Natural killer cell (primary cell): ENCODE results near the gene AKNAD1. TPM values are rescaled to one million over a fixed set of nuclear protein-coding genes. Genes with fewer than 3 reads are reported as not detected.

Experiments used
- ATAC-seq, 3 donors: fragments of 150-1000 bp in 2 of 3; fragments of 200-7000 bp in 1 of 3; cut with Tn5 transposase; 1 replicate in 1 of 3; 2 replicates in 2 of 3; pipeline ENCODE4 v1.10.0; 2021; ENCODE audit warnings: mild to moderate bottlenecking in 2 of 3, moderate library complexity in 2 of 3
- DNase-seq, 2 donors: peaks; one replicate each; pipeline versions ENCODE4 v3.0.0 to v3.0.0-alpha.2; 2013 to 2021; ENCODE audit warnings: mixed read lengths in 1 of 2
- H3K27ac ChIP-seq: one replicate; pipeline ENCODE4 v1.5.1; 2013; ENCODE audit warnings: mild to moderate bottlenecking, low read length
- H3K27me3 ChIP-seq: one replicate; pipeline ENCODE4 v1.6.1; 2013; ENCODE audit warnings: low read length; ENCODE audit not compliant: control insufficient read depth, insufficient read depth
- H3K36me3 ChIP-seq: one replicate; pipeline ENCODE4 v1.6.1; 2013; ENCODE audit warnings: low read length; ENCODE audit not compliant: control insufficient read depth, insufficient read depth
- H3K4me1 ChIP-seq: one replicate; pipeline ENCODE4 v1.6.1; 2013; ENCODE audit warnings: low read length; ENCODE audit not compliant: control insufficient read depth, insufficient read depth
- H3K4me3 ChIP-seq: one replicate; pipeline ENCODE4 v1.5.1; 2013; ENCODE audit warnings: low read length
- H3K9me3 ChIP-seq: one replicate; pipeline ENCODE4 v1.6.1; 2013; ENCODE audit warnings: low read length; ENCODE audit not compliant: control insufficient read depth, insufficient read depth
- H3K27ac Mint-ChIP-seq, 2 donors: one replicate each; pipeline ENCODE4 v1.8.0; 2022; ENCODE audit warnings: mild to moderate bottlenecking in 2 of 2, mixed read lengths in 2 of 2, moderate library complexity in 1 of 2
- H3K27me3 Mint-ChIP-seq, 2 donors: one replicate each; pipeline ENCODE4 v1.8.0; 2022; ENCODE audit warnings: low read depth in 2 of 2, mixed read lengths in 2 of 2
- H3K36me3 Mint-ChIP-seq: one replicate; pipeline ENCODE4 v1.8.0; 2022; ENCODE audit warnings: mixed read lengths
- H3K4me1 Mint-ChIP-seq, 2 donors: one replicate each; pipeline ENCODE4 v1.8.0; 2022; ENCODE audit warnings: mixed read lengths in 2 of 2
- H3K4me3 Mint-ChIP-seq: one replicate; pipeline ENCODE4 v1.8.0; 2022; ENCODE audit warnings: mild to moderate bottlenecking, moderate library complexity, mixed read lengths
- H3K9me3 Mint-ChIP-seq, 2 donors: one replicate each; pipeline ENCODE4 v1.8.0; 2022; ENCODE audit warnings: mixed read lengths in 2 of 2
- CTCF ChIP-seq: fragments of 200-600 bp; IDR thresholded peaks from one replicate; pipeline ENCODE4 v1.8.0; 2022; ENCODE audit warnings: antibody characterized with exemption
- whole genome bisulfite sequencing: methylation state at CpG from one replicate; pipeline ENCODE4 v1.1.7; 2013; ENCODE audit warnings: missing lambda C conversion rate; ENCODE audit not compliant: insufficient coverage; 5-methylcytosine and 5-hydroxymethylcytosine counted together
- intact Hi-C: fragments of 100-400 bp; cut with micrococcal nuclease; formaldehyde crosslinking; loops from one replicate; pipeline ENCODE4 v1.14.2; 2022
- total RNA-seq, 4 donors: library from RNA; stranded (reverse); fragments of 120-200 nt in 1 of 4; gene quantifications; one replicate each; pipeline versions ENCODE4 v1.2.3 to v1.2.4, GENCODE V29; 2013 to 2022

Gene AKNAD1
- total RNA-seq, 3 donors from 2014 or later (not counting 1 experiment from before 2014, with no cell fraction given): not detected

- Mint-ChIP-seq H3K9me3 (no peaks in the 10 kb centered on the region), H3K4me1 (peaks cover 0 to 4% of the 10 kb centered on the region in 2 donors), H3K27me3 (peaks cover 0 to 5% of the 10 kb centered on the region in 2 donors), H3K4me3 (no peak overlapping the region), H3K36me3 (no peaks in the 10 kb centered on the region), H3K27ac (no peak overlapping the region)
- intact Hi-C loops: no loop called here
- no peak for TF ChIP-seq CTCF
- Histone ChIP-seq H3K27ac (no peak overlapping the region), H3K9me3 (no peaks in the 10 kb centered on the region), H3K27me3 (no peaks in the 10 kb centered on the region), H3K36me3 (peaks cover 15% of the 10 kb centered on the region), H3K4me3 (no peak overlapping the region), H3K4me1 (no peaks in the 10 kb centered on the region)
- 95% methylated on average over 4 of the region's 4 CpGs for WGBS
- DNase-seq (no peak), ATAC-seq (no peak)
Observed at GRCh38 chr1:108814343-108815125, 42.4 kb downstream of the AKNAD1 start.

GRCh38 chr1:108813326-108813725, 43.6 kb downstream of the AKNAD1 start:
- Mint-ChIP-seq H3K36me3 (peaks cover 4% of the 10 kb centered on the region), H3K9me3 (no peaks in the 10 kb centered on the region), H3K4me3 (no peak overlapping the region), H3K27me3 (peaks cover 0 to 2% of the 10 kb centered on the region in 2 donors), H3K4me1 (peaks cover 0 to 4% of the 10 kb centered on the region in 2 donors), H3K27ac (no peak overlapping the region)
- Histone ChIP-seq H3K4me3 (no peak overlapping the region), H3K27ac (no peak overlapping the region), H3K9me3 (no peaks in the 10 kb centered on the region), H3K4me1 (no peaks in the 10 kb centered on the region), H3K36me3 (peaks cover 25% of the 10 kb centered on the region), H3K27me3 (no peaks in the 10 kb centered on the region)
- no peak for DNase-seq
- TF ChIP-seq CTCF: no peak
- intact Hi-C loops: no loop called here
- 100% methylated on average over 2 of the region's 2 CpGs for WGBS
- no peak for ATAC-seq

GRCh38 chr1:108811611-108812010, 45.3 kb downstream of the AKNAD1 start:
- no peak overlapping the region for H3K27ac ChIP-seq
- peaks cover 0 to 4% of the 10 kb centered on the region in 2 donors for H3K4me1 Mint-ChIP-seq
- intact Hi-C loops: no loop called here
- H3K4me1 ChIP-seq: no peaks in the 10 kb centered on the region
- no peak overlapping the region for H3K27ac Mint-ChIP-seq
- ATAC-seq (no peak), DNase-seq (no peak)
- H3K36me3 ChIP-seq: peaks cover 37% of the 10 kb centered on the region
- no peaks in the 10 kb centered on the region for H3K27me3 ChIP-seq
- H3K9me3 ChIP-seq: no peaks in the 10 kb centered on the region
- H3K4me3 ChIP-seq: no peak overlapping the region
- 100% methylated on average over 2 of the region's 3 CpGs for WGBS
- no peak for TF ChIP-seq CTCF
- peaks cover 0 to 2% of the 10 kb centered on the region in 2 donors for H3K27me3 Mint-ChIP-seq
- H3K4me3 Mint-ChIP-seq: no peak overlapping the region
- H3K9me3 Mint-ChIP-seq: no peaks in the 10 kb centered on the region
- H3K36me3 Mint-ChIP-seq: peaks cover 8% of the 10 kb centered on the region

- no peak overlapping the region for H3K27ac Mint-ChIP-seq
- DNase-seq: no peak
- no peaks in the 10 kb centered on the region for H3K27me3 ChIP-seq
- H3K27ac ChIP-seq: no peak overlapping the region
- no peak for TF ChIP-seq CTCF
- no peak overlapping the region for H3K4me3 Mint-ChIP-seq
- no peaks in the 10 kb centered on the region for H3K27me3 Mint-ChIP-seq
- no peak overlapping the region for H3K4me3 ChIP-seq
- no peaks in the 10 kb centered on the region for H3K4me1 ChIP-seq
- no peaks in the 10 kb centered on the region for H3K4me1 Mint-ChIP-seq
- no peaks in the 10 kb centered on the region for H3K9me3 Mint-ChIP-seq
- WGBS: 96% methylated on average over 3 of the region's 4 CpGs
- ATAC-seq: no peak
- H3K36me3 Mint-ChIP-seq: peaks cover 18% of the 10 kb centered on the region
- no peaks in the 10 kb centered on the region for H3K9me3 ChIP-seq
- peaks cover 51% of the 10 kb centered on the region for H3K36me3 ChIP-seq
- intact Hi-C loops: no loop called here
Observed at GRCh38 chr1:108808438-108808837, 48.5 kb downstream of the AKNAD1 start.
